MM.1S (cell line): ENCODE results near the gene ELMO3.

Source experiments
- DNase-seq: peaks from one replicate; pipeline ENCODE4 v3.0.0-alpha.2; 2015
- H2AFZ ChIP-seq: fragments of 300-600 bp; sonication (generic); 2 replicates; pipeline ENCODE4 v1.6.0; 2016; ENCODE audit warnings: antibody characterized with exemption, low read length
- H3F3A ChIP-seq: fragments of 300-600 bp; sonication (generic); 2 replicates; pipeline ENCODE4 v1.6.1; 2016; ENCODE audit warnings: mild to moderate bottlenecking, antibody characterized with exemption, low read length, moderate library complexity, mixed read lengths; ENCODE audit not compliant: insufficient read depth
- H3K27ac ChIP-seq: fragments of 300-600 bp; sonication (generic); 2 replicates; pipeline ENCODE4 v1.5.1; 2016; ENCODE audit warnings: mild to moderate bottlenecking, low read length
- H3K27me3 ChIP-seq: fragments of 300-600 bp; sonication (generic); replicated peaks from 2 replicates; pipeline ENCODE4 v1.6.0; 2016; ENCODE audit warnings: low read length; ENCODE audit not compliant: insufficient read depth
- H3K36me3 ChIP-seq: fragments of 300-600 bp; sonication (generic); replicated peaks from 2 replicates; pipeline ENCODE4 v1.6.1; 2016; ENCODE audit warnings: mild to moderate bottlenecking, low read length, mixed read lengths; ENCODE audit not compliant: insufficient read depth
- H3K4me1 ChIP-seq: fragments of 300-600 bp; sonication (generic); 2 replicates; pipeline ENCODE4 v1.6.1; 2016; ENCODE audit warnings: low read length, mixed read lengths
- H3K4me2 ChIP-seq: fragments of 300-600 bp; sonication (generic); 2 replicates; pipeline ENCODE4 v1.6.0; 2016; ENCODE audit warnings: low read depth, low read length
- H3K4me3 ChIP-seq: fragments of 300-600 bp; sonication (generic); 2 replicates; pipeline ENCODE4 v1.5.1; 2016; ENCODE audit warnings: low read length, mixed read lengths
- H3K79me2 ChIP-seq: fragments of 300-600 bp; sonication (generic); 2 replicates; pipeline ENCODE4 v1.6.1; 2016; ENCODE audit warnings: mixed run types, low read length, mixed read lengths
- H3K9ac ChIP-seq: fragments of 300-600 bp; sonication (generic); 2 replicates; pipeline ENCODE4 v1.6.1; 2016; ENCODE audit warnings: low read length, mixed read lengths
- H3K9me2 ChIP-seq: fragments of 300-600 bp; sonication (generic); replicated peaks from 2 replicates; pipeline ENCODE4 v1.6.1; 2016; ENCODE audit warnings: mild to moderate bottlenecking, low read length, mixed read lengths; ENCODE audit not compliant: insufficient read depth
- H3K9me3 ChIP-seq: fragments of 300-600 bp; sonication (generic); replicated peaks from 2 replicates; pipeline ENCODE4 v1.6.1; 2016; ENCODE audit warnings: mild to moderate bottlenecking, low read length, mixed read lengths; ENCODE audit not compliant: insufficient read depth
- H4K20me1 ChIP-seq: fragments of 300-600 bp; sonication (generic); 2 replicates; pipeline ENCODE4 v1.6.1; 2016; ENCODE audit warnings: mild to moderate bottlenecking, low read length, moderate library complexity, mixed read lengths; ENCODE audit not compliant: insufficient read depth
- CTCF ChIP-seq: fragments of 300-600 bp; sonication (generic); IDR thresholded peaks from 2 replicates; pipeline ENCODE4 v1.5.1; 2016; ENCODE audit warnings: antibody characterized with exemption, low read length, mixed read lengths
- EZH2 ChIP-seq: fragments of 300-600 bp; sonication (generic); optimal IDR thresholded peaks from 2 replicates; pipeline ENCODE3; 2017; ENCODE audit warnings: low read depth, mild to moderate bottlenecking, antibody characterized with exemption, low read length, mixed read lengths
- EZH2phosphoT487 ChIP-seq: fragments of 300-600 bp; sonication (generic); IDR thresholded peaks from 2 replicates; pipeline ENCODE4 v1.6.1; 2018; ENCODE audit warnings: antibody characterized with exemption, low read length

Gene ELMO3

GRCh38 chr16:67166110-67166547 is 32.8 kb upstream of the ELMO3 start:
- no peaks in the 10 kb centered on the region for H3K27me3 ChIP-seq
- H3K4me2 ChIP-seq = no peak overlapping the region
- no peaks in the 10 kb centered on the region for H3K9me3 ChIP-seq
- no peak for DNase-seq
- H2AFZ ChIP-seq = no peak overlapping the region
- H3K79me2 ChIP-seq = peaks cover under 1% of the 10 kb centered on the region; the same call in 1 of the 2 replicates
- H3K4me1 ChIP-seq = peaks cover 34% of the 10 kb centered on the region
- H3F3A ChIP-seq = peaks cover 11% of the 10 kb centered on the region
- H3K9ac ChIP-seq = no peak overlapping the region
- no peak for TF ChIP-seq EZH2phosphoT487
- TF ChIP-seq EZH2 = no peak
- TF ChIP-seq CTCF = no peak
- H3K27ac ChIP-seq = no peak overlapping the region
- H3K4me3 ChIP-seq = no peak overlapping the region
- no peaks in the 10 kb centered on the region for H3K9me2 ChIP-seq
- no peaks in the 10 kb centered on the region for H4K20me1 ChIP-seq
- H3K36me3 ChIP-seq = no peaks in the 10 kb centered on the region

- no peaks in the 10 kb centered on the region for H4K20me1 ChIP-seq
Observed at GRCh38 chr16:67166598-67167168, 32.2 kb upstream of the ELMO3 start.

GRCh38 chr16:67167588-67167987 is 31.3 kb upstream of the ELMO3 start:
- H3K4me1 ChIP-seq = peaks cover 39% of the 10 kb centered on the region
- H3K79me2 ChIP-seq = peaks cover 9% of the 10 kb centered on the region
- H3K9ac ChIP-seq = no peak overlapping the region
- H3K4me3 ChIP-seq = no peak overlapping the region
- no peak overlapping the region for H3K4me2 ChIP-seq
- no peaks in the 10 kb centered on the region for H3K9me3 ChIP-seq
- no peak overlapping the region for H2AFZ ChIP-seq
- H4K20me1 ChIP-seq = no peaks in the 10 kb centered on the region
- no peaks in the 10 kb centered on the region for H3K27me3 ChIP-seq
- no peak overlapping the region for H3K27ac ChIP-seq
- no peak for DNase-seq
- H3F3A ChIP-seq = peaks cover 16% of the 10 kb centered on the region
- no peaks in the 10 kb centered on the region for H3K36me3 ChIP-seq
- no peaks in the 10 kb centered on the region for H3K9me2 ChIP-seq
- TF ChIP-seq EZH2phosphoT487 = no peak
- no peak for TF ChIP-seq CTCF
- no peak for TF ChIP-seq EZH2

More at GRCh38 chr16:67166598-67167168, 32.2 kb upstream of the ELMO3 start:
- Histone ChIP-seq H3K9ac (no peak overlapping the region), H3K4me1 (peaks cover 39% of the 10 kb centered on the region), H3K79me2 (peaks cover 6% of the 10 kb centered on the region), H3F3A (peaks cover 16% of the 10 kb centered on the region), H3K4me3 (no peak overlapping the region), H3K9me2 (no peaks in the 10 kb centered on the region), H3K4me2 (no peak overlapping the region), H3K27me3 (no peaks in the 10 kb centered on the region), H2AFZ (no peak overlapping the region), H3K36me3 (no peaks in the 10 kb centered on the region), H3K9me3 (no peaks in the 10 kb centered on the region), H3K27ac (no peak overlapping the region)
- TF ChIP-seq EZH2 (no peak), EZH2phosphoT487 (no peak), CTCF (no peak)
- no peak for DNase-seq
